Right lobe of liver (tissue), 4 donors: Measurements from ENCODE around the gene KRTAP17-1.

Experiments used
- CTCF ChIP-seq, 4 donors: fragments of 200-600 bp in 3 of 4; fragments of 450-650 bp in 1 of 4; IDR thresholded peaks; one replicate each; pipeline versions ENCODE4 v1.5.1 to v1.8.0; 2016 to 2022; ENCODE audit warnings: antibody characterized with exemption in 4 of 4, mild to moderate bottlenecking in 2 of 4
- POLR2A ChIP-seq: fragments of 450-650 bp; IDR thresholded peaks from one replicate; pipeline ENCODE4 v1.6.1; 2017; ENCODE audit warnings: antibody characterized with exemption, mild to moderate bottlenecking
- donor health status: DM: no; HTN: no; CAD: no.
- donor health status: DM: no; HTN: no; CAD: no.
- donor health status: DM: no; HTN: yes; CAD: no.

GRCh38 chr17:41311111-41311510, 4.4 kb downstream of the KRTAP17-1 start:
- TF ChIP-seq CTCF (IDR thresholded peaks at IDR 0.05) (no peak), POLR2A (no peak)
